ENCODE measurements around the gene MYRF. TPM values are rescaled to one million over a fixed set of nuclear protein-coding genes. Genes with fewer than 3 reads are reported as not detected.

The MYRF gene
- total and polyA plus RNA-seq, 8 donors: 6.4 to 527 (median 59.7) TPM

- 69 to 90% (median 86%) methylated on average over 5 of the region's 5 CpGs for WGBS, 5 donors
- TF ChIP-seq POLR2AphosphoS5 (IDR thresholded peaks at IDR 0.05) (no peak), CTCF (IDR thresholded peaks at IDR 0.05) (no peak), EP300 (IDR thresholded peaks at IDR 0.05) (no peak), POLR2A (IDR thresholded peaks at IDR 0.05) (no peak)
- H3K4me1 ChIP-seq: no peaks in the 10 kb centered on the region
- peaks cover 20 to 95% (median 69%) of the 10 kb centered on the region in 4 donors for H3K36me3 ChIP-seq
- H3K27ac ChIP-seq: no peak overlapping the region
- H3K4me3 ChIP-seq: no peak overlapping the region
- no peak for DNase-seq
- H3K9me3 ChIP-seq: no peaks in the 10 kb centered on the region
- H3K27me3 ChIP-seq: no peaks in the 10 kb centered on the region
- intact Hi-C loops (cut with DNase I; ENCODE audit: low total_unique reads): loop anchor here (10.0 kb wide), 2 partner anchors 88 to 298 kb away; partner anchors contain the start of gene FADS3
Observed at GRCh38 chr11:61806785-61807184, 54.3 kb downstream of the MYRF start.

- Histone ChIP-seq H3K4me3 (no peak overlapping the region), H3K9me3 (no peaks in the 10 kb centered on the region), H3K27me3 (no peaks in the 10 kb centered on the region), H3K27ac (no peak overlapping the region), H3K36me3 (peaks cover 17 to 70% (median 54%) of the 10 kb centered on the region in 4 donors), H3K4me1 (peaks cover 0 to 13% (median 8%) of the 10 kb centered on the region in 4 donors)
- no peak for TF ChIP-seq EP300 (IDR thresholded peaks at IDR 0.05)
- no peak for TF ChIP-seq POLR2AphosphoS5 (IDR thresholded peaks at IDR 0.05)
- TF ChIP-seq CTCF (IDR thresholded peaks at IDR 0.05): no peak
- no peak for TF ChIP-seq POLR2A (IDR thresholded peaks at IDR 0.05)
- WGBS, 5 donors: 89 to 97% (median 96%) methylated on average over 7 to 8 of the region's 8 CpGs
- intact Hi-C loops (cut with DNase I; ENCODE audit: low total_unique reads): loop anchor here (10.0 kb wide), 1 partner anchor 144 kb away; the partner anchor contains the start of gene BEST1
- DNase-seq: no peak
Observed at GRCh38 chr11:61810671-61811175, 58.3 kb downstream of the MYRF start.

GRCh38 chr11:61811831-61812230, 59.4 kb downstream of the MYRF start:
- H3K4me1 ChIP-seq: peaks cover under 1 to 25% (median 18%) of the 10 kb centered on the region in 4 donors
- H3K4me3 ChIP-seq: no peak overlapping the region
- no peak for DNase-seq
- TF ChIP-seq POLR2A (IDR thresholded peaks at IDR 0.05) (no peak), EP300 (IDR thresholded peaks at IDR 0.05) (no peak), POLR2AphosphoS5 (IDR thresholded peaks at IDR 0.05) (no peak), CTCF (IDR thresholded peaks at IDR 0.05) (no peak)
- H3K27ac ChIP-seq: no peak overlapping the region
- intact Hi-C loops (cut with DNase I; ENCODE audit: low total_unique reads): loop anchor here (10.0 kb wide), 1 partner anchor 143 kb away; the partner anchor contains the start of gene BEST1
- 91 to 94% (median 92%) methylated on average over 5 of the region's 5 CpGs for WGBS, 5 donors
- peaks cover 0 to 6% (median 0%) of the 10 kb centered on the region in 3 donors for H3K27me3 ChIP-seq
- no peaks in the 10 kb centered on the region for H3K9me3 ChIP-seq
- H3K36me3 ChIP-seq: peaks cover 17 to 63% (median 47%) of the 10 kb centered on the region in 4 donors

GRCh38 chr11:61812736-61813411, 60.4 kb downstream of the MYRF start:
- Histone ChIP-seq H3K27me3 (peaks cover 0 to 13% (median 0%) of the 10 kb centered on the region in 3 donors), H3K4me1 (peaks cover 7 to 31% (median 25%) of the 10 kb centered on the region in 4 donors), H3K4me3 (no peak overlapping the region), H3K36me3 (peaks cover 17 to 55% (median 41%) of the 10 kb centered on the region in 4 donors), H3K9me3 (no peaks in the 10 kb centered on the region), H3K27ac (no peak overlapping the region)
- DNase-seq: no peak
- WGBS, 5 donors: 82 to 95% (median 92%) methylated on average over 4 of the region's 4 CpGs
- intact Hi-C loops (cut with DNase I; ENCODE audit: low total_unique reads): loop anchor here (10.0 kb wide), 1 partner anchor 142 kb away; the partner anchor contains the start of gene BEST1
- TF ChIP-seq POLR2A (IDR thresholded peaks at IDR 0.05) (no peak), EP300 (IDR thresholded peaks at IDR 0.05) (no peak), POLR2AphosphoS5 (IDR thresholded peaks at IDR 0.05) (no peak)

All from stomach (tissue), 9 donors.